GM18519 (cell line): Measurements from ENCODE around the gene FOXA3.
"Not testable (repeated sequence)": the region's sequence is repeated elsewhere in the genome, so short reads cannot be mapped to it uniquely, and the experiment has no call there.

Source experiments
- ATAC-seq: cut with Tn5 transposase; IDR thresholded peaks from one replicate; pipeline ENCODE4 v1.9.1; 2021; ENCODE audit warnings: mild to moderate bottlenecking, moderate library complexity; ENCODE audit not compliant: unreplicated experiment, low FRiP score

The FOXA3 gene

DNA sequence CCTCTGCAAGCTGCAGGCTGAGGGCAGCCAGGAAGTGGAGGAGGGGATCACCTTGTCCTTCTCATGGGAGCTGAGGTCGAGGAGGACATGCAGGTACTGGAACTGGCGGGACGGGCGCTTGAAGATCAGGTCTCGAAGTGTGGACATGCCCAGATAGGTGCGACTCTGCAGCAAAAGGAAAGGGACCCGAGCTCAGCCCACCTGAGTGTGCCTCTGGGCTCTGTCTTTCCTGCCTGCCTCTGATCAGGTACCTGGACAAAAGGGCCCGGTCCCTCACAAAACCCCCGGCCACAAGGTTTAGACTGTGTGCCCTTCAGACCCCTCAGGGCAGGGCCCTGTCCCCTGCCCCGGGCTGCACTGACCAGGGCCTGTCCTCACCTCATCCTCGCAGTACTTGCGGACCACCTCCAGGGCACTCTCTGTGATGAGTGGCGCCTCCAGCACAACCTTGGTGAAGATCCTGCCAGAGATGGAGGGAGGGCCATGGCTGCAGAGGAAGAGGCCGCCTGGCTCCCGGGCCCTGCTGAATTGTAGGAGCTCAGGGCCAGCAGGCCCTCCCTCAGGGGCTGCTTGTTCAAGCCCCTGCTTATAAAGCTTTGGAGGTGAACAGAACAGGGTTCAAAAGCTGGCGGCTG, 36.5 kb upstream of the FOXA3 start:
- no peak for ATAC-seq

DNA sequence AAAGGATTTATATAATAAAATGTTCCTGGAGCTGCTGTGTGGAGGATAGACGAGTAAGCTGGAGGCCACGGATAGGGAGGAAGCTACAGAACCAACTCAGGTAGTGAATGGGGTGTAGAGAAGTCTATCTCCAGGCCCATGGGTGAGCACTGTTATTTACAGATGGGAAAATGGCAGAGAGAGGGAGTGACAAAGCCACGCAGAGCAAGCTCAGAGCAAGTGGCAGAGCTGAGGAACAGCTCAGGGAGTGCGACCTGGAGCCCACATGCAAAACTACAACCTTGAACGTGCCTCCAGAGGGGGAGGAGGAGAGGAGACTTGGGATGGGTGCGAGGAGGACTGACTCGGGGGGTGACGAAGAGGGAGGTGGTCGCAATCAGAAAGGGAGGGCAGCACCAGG, 35.6 kb upstream of the FOXA3 start:
- no peak for ATAC-seq

DNA sequence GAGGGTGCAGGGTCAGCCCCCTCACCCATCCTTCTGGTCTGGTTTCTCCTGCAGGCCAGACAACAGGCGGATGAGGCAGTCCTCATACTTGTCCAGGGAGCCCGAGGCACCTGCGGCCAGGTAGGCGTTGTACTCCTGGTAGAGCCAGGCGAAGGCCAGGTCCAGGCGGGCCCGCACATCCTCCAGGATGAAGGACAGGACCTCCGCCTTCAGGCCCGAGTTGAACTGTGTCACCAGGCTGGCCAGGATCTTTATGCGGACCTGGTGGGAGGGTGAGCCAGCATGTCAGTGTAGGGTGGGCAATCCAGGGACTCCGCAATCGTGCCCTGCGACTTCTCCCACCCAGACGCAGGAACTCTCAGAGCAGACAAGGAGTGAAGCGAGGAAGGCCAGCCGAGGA, 35.2 kb upstream of the FOXA3 start:
- ATAC-seq = no peak

DNA sequence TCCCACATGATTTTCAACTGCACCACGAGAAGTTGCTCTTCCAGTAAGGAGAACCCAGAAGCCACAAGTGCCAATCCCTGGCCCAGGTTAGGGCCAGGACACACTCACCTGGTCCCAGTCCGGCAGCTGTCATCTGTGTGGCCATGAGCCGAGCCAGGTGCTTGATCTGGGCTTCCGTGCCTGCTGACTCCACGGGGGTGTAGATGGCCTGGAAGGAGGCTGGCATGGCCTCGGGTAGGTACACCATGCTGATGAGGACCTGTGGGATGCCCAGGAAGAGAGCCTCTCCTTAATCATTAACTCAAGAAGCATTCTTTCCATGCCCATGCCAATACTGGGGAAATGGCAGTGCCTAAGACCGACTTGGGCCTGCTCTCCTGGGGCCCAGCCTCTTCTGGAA, 29.2 kb upstream of the FOXA3 start:
- no peak for ATAC-seq

DNA sequence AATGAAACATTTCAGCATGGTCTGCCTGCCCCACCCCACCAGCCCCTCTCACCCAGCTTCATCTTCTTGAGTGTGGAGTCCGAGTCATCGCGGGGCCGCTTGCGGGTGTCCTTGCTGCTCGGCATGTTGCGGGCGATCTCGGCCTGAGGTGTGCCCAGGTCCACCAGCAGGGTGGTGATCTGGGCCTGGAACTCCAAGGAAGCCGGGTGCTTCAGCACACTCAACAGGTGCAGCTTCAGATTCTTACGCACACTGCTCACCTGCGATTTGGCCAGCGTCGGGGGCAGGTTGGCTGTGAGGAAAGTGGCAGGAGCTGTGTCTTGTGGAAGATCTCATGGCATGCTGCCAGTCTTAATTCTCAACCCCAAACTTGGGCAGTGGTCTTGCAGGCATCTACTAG, 21.9 kb upstream of the FOXA3 start:
- no peak for ATAC-seq

DNA sequence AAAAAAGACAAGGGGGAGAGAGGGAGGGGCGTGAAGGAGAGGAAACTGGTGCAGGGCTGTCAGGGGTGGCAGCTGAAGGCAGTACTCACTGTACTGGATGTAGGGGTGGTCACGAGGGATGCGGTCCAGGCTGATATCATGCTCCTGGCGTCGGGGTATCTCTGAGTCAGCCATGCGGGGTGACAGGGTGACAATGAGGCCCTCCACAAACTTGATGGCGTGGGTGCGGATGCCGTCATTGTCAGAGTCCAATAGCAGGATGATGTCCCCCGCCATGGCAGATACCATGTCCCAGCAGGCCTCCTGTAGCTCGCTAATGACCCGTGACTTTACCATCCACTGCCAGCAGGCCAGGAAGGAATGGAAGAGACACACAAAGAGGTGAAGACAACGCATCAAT, 16.5 kb upstream of the FOXA3 start:
- no peak for ATAC-seq

DNA sequence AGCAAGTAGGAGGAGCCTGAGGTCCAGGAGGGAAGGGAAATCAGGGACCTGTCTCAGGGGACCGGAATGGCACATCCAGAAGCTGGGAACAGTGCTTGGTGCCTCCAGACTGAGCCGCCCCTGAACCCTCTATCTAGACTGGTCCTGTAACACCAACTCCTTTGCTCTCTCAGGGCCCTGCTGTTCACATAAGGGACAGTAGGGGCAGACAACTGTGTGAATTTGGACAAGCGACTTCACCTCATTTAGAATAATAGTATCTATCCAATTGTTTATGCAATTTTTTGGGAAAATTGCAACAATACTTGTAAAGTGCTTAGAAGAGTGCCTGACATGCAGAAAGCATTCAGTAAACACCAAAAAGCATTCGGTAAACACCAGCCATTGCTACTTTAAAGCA, 15.2 kb upstream of the FOXA3 start:
- ATAC-seq = no peak

DNA sequence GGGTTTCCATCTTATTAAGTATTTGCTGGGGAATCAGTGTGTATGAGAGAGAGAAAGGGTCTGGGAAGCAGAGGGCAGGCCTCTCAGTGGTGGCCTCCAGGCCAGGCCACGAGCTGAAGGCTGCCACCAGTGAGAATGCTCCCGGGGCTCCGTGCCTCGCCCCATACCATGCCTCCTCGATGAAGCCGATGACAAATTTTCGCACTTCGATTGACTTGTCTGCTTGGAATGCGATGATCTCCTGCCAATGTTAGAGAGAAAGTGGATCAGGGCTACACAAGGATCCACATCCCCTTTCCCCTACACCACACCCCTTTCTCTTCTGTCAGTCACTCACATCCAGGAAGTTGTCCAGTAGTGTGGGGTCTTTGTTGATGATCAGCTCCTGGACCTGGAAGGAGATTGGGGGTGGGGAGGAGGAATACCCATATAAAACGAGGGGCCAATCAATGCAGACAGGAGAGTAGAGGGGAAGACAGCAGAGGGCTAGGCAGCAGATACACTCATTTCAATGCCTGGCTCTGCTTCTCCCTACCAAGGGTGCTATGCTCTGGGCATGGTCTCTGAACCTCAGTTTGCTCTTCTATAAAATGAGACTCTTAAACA, 11.9 kb upstream of the FOXA3 start:
- ATAC-seq = no peak

DNA sequence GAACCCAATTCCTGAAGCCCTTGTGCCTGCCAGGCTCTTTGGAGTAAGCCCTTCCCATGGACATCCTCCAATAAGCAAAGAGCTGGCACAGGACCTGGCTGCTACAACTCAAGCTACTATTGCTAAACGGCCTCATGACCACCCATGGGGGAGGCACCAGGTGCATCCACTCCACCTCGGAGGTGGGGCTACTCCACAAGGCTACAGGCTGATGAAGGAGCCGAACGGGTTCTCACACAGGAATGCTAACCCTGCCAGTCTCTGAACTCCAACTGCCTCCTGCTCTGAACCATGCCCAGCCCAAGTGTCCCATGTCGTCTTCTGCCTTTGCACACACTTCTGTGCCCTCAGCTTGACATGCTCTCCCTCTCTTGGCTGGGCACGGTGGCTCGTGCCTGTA, 11.1 kb upstream of the FOXA3 start:
- no peak for ATAC-seq

DNA sequence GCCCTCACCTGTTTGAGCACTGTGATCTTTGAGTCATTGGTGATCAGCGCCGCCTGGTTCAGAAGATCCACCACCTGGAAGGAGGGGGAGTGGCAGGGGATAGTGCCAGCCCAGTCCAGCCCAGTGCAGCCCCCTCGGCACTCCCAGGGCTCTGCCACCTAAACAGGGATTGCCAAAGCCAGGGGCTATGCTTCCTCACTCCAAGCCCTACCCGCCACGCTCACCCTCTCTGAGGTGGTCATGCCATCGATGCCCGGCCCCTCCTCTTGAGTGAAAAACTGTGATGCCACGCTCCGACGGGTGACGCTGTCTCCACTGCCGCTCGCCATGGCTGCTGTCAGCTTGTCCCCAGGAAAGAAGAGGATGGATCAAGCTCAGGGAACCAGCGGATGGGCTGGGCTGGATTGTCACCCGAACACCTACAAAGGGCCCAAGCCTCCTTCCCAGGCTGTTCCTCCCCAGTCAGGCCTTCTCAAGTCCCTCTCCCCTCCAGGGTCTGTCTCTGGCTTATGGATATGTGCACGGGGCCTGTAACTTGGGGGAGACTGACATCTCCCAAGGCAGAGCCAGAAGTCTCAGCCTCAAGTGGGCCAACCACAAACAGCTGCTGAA, 9.9 kb upstream of the FOXA3 start:
- no peak for ATAC-seq

DNA sequence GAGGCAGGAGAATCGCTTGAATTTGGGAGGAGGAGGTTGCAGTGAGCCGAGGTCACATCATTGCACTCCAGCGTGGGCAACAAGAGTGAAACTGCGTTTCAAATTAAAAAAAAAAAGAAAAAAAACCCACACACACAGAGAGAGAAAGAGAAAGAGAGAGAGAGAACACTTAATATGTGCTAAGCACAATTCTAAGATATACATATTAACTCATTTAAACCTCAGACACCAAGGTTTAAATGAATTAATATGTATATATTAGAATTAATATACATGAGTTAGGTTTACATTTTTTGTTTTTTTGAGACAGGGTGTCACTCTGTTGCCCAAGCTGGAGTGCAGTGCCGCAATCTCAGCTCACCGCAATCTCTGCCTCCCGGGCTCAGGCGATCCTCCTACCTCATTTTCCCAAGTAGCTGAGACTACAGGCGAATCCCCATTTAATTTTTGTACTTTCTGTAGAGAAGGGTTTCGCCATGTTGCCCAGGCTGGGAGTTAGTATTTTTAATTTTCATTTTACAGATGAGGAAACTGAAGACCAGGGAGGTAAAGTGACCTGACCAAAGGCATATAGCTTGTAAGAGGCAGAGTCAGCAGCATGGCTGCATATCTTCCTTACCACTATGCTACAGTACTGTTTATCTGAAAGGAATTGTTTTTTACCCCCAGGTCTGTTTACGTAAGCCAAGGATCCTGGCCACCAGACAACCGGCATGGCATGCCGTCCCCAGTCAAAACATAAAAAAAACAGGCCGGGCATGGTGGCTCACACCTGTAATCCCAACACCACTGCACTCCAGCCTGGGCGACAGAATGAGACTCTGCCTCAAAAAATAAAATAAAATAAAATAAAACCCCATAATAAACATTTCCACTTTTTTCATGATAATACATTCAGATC, 3.5 kb upstream of the FOXA3 start:
- no peak for ATAC-seq

DNA sequence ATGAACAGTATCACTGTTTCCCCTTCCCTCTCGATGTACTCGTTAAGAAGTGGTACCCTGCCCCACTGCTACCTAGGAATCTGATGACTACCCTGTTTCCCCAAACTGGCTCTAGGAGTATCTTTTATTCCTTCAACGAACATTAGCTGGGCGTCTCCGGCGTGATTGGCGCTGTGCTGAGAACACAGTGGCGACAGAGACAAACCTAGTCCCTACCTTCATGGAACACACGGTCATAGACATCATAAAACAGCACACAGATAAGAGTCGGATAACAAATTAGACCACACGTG, 1.9 kb upstream of the FOXA3 start:
- ATAC-seq = no peak

DNA sequence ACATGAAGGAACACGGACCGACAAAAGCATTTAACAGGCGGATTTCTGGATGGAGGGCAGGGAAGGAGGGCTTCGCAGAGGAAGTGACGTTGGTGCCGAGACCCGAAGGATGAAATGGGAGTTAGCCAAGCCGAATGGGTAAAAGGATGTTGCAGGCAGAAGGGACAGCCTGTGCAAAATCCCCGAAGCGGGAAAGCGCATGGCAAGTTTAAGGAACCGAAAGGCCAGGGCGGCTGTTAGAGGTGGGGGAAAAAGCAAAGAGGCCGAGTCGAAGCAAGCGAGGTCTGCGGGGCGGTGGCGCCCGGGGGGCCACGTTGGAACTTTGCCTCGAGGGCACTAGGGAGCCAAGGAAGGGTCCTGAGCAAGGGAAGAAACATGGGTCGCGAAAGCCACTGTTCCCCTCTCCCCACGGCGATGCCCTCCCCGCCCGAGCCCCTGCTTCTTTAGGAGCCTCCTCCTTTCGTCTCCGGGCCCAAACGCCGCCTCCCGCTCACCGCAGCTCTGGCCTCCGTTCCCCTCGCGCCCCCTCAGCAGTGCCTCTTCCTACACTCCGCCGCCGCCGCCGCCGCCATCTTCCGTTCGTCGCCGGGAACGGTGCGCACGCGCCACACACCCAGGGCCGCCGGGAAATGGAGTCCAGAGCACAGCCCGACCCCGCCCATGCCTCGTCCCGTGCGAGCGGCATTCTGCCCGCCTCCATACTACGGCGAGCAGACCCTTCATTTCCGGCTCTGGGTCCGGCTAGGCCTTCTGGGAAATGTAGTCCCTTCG, 1.4 kb upstream of the FOXA3 start, which contains the start of gene SYMPK:
SYMPK (minus strand) TSS at position 584 of the 771 bp plus-strand sequence. CDS start 8,652 bp downstream, outside the sequence.
- ATAC-seq = peak; percentile 72

DNA sequence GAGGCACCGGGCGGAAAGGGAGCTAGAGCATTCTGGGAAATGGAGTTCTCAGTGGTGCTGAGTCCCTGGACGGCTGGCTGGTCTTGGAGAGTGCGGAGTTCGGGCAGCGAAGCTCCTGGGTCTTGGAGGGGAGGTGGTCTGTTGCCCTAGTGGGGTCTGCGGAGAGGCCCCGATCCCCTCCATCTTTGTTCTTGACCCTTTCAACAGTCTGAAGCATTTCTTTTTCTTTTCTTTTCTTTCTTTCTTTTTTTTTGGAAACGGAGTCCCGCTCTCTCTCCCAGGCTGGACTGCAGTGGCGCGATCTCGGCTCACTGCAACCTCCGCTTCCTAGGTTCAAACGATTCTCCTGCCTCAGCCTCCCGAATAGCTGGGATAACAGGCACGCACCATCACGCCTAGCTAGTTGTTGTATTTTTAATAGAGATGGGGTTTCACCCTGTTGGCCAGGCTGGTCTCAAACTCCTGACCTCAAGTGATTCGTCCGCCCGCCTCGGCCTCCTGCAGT, 739 bp upstream of the FOXA3 start:
- no peak for ATAC-seq

DNA sequence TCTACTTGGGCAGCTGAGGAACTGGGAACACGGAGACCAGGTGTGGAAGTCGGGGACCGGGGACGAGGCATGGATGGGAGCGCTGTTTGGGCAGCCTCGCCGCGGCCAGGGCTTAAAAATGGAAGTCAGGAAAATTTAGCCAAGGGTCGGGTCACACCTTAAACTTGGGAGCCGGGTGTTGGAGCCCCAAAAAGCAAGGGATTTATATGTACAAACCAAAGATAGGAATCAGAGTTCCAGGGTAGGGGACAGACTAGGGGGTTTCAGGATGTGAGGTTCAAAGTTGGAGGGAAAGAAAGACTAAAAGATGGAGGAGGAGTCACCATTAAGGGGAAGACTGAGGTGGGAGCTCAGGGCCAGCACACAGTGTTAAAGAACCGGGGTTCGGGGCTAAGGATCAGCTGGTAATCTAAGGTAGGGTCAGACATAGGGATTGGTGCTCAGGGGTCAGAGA, 530 bp downstream of the FOXA3 start:
- ATAC-seq = no peak

DNA sequence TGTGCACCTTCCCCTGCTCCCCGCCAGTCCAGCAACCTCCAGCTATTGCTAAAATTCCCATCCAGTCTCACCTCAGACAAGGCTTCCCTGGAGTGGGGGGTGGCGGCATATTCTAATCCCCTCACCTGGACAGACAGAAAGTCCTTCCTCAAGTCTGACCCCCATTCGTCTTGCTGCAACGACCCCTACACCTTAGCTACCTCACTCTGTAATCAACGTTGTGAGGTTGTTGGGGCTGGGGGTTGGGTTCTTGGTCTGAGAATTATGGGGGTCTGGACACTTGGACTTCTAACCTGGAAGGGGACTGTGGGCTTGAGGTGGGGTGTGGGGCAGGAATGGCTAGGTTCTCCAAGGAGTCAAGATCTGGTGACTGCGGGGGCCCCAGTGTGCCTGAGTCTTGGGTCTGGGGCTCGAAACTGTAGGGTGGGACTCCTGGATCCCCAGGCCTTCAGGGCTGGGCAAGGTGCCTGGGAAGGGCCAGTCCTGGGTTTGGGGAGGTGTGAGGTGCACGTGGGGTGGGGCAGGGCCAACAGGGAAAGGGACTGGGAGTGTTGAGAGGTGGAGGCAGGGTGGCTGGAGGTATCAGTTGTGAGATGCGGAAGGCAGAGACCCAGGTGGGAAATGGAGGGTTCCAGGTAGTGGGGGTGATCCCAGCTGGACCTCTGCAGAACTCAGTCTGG, 1.3 kb downstream of the FOXA3 start:
- no peak for ATAC-seq

DNA sequence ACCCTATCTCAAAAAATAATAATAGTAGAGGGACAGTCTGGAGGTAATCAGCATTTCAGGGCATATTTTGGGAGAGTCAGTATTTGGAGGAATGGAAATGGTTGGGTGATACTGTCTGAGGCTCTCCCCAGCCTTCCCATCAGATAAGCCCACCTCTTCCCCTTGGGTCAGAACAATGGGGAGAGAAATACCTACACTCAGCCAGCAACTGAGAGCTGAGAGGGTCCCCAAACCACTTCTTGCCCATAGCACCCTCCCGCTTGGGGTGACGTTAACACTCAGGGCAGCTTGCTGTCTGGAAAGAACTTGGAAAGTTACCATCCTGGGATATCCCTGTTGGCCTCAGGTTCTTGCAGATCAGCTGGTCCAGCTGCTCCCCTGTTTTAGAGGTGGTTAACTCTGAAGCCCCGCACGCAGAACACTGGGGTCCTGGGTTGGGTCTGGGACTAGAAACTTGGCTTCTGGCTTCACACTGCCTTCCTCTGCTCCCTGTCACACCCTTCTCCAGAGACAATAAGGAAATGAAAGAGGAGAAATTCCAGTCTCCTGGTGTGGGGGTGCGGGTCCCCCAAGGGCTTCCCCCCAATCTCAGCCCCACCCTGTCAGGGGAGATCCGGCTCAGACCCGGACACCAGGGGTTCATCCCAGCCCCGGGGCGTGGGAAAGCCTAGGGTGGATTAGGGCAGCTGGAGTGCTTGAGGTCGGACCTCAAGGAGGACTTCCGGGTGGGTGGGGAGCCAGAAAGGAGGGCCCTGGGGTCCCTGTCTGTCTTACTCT, 2.5 kb downstream of the FOXA3 start:
- no peak for ATAC-seq

DNA sequence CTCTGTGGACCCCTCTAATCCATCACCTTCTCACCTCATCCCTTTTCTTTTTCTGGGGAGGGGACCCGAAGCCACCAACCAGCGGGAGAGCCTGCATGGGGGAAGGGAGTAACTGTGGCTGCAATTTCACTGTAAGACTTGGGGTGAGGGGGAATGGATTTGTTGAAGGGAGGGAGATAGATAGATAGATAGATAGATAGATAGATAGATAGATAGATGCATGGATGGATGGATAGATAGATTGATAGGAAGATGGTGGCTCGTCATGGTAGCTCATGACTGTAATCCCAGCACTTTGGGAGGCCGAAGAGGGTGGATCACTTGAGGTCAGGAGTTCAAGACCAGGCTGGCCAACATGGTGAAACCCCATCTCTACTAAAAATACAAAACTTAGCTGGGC, 3.1 kb downstream of the FOXA3 start:
- not testable (repeated sequence) for ATAC-seq

DNA sequence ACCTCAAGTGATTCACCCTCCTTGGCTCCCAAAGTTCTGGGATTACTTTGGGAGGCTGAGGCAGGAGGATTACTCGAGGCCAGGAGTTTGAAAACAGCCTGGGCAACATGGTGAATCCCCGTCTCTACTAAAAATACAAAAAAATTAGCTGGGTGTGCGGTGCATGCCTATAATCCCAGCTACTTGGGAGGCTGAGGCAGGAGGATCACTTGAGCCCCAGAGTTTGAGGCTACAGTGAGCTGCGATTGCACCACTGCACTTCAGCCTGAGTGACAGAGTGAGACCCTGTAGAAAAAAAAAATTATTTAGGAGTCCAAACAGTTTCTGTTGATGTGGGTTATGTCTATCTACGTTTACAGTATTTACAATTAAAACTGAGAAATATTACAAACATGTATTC, 6.7 kb downstream of the FOXA3 start:
- no peak for ATAC-seq
